ELF-1 (cell line): Measurements from ENCODE around the gene IFNB1.

Source experiments
- DNase-seq: peaks from one replicate; pipeline ENCODE4 v3.0.0-alpha.2; 2016; ENCODE audit warnings: low read depth, low spot score

IFNB1 gene

DNA sequence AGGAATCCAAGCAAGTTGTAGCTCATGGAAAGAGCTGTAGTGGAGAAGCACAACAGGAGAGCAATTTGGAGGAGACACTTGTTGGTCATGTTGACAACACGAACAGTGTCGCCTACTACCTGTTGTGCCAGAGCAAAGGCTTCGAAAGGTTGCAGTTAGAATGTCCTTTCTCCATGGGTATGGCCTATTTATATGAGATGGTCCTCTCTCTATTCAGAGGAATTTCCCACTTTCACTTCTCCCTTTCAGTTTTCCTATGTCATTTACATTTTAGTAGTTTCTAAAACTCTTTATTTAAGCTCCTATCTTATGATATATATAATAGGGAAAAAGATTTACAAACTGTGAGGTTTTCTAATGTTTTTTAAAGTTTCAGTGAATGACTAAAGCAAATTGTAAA is at the start of gene IFNB1:
IFNB1 (minus strand) TSS at position 162 of the 400 bp plus-strand sequence; CDS start at position 89, 73 bp downstream.
- DNase-seq: no peak

- DNase-seq: no peak
These were observed 44.0 kb upstream of the IFNB1 start for GRCh38 chr9:21121595-21122251.

- no peak for DNase-seq
These were observed 43.3 kb upstream of the IFNB1 start for GRCh38 chr9:21121079-21121478.

GRCh38 chr9:21119093-21119770 is 41.5 kb upstream of the IFNB1 start:
- no peak for DNase-seq

DNA sequence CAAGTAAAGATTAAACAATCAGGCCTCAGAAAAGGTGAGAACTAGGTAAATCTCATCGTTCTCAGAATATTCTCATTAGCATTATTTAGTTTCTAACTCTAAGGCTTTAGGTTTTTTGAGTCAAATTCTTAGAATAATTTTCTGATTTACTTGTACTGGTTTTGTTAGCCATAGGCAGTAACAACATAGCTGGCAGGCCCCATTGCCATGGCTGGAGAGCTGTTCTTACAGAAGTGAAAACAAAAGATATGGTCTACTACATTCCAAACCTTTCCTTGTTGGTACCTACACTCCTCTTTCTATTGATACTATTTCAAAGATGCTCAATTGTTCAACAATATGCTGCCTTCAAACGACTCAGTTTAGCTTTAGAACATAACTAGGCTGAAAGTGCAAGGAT is 36.6 kb upstream of the IFNB1 start:
- no peak for DNase-seq

DNA sequence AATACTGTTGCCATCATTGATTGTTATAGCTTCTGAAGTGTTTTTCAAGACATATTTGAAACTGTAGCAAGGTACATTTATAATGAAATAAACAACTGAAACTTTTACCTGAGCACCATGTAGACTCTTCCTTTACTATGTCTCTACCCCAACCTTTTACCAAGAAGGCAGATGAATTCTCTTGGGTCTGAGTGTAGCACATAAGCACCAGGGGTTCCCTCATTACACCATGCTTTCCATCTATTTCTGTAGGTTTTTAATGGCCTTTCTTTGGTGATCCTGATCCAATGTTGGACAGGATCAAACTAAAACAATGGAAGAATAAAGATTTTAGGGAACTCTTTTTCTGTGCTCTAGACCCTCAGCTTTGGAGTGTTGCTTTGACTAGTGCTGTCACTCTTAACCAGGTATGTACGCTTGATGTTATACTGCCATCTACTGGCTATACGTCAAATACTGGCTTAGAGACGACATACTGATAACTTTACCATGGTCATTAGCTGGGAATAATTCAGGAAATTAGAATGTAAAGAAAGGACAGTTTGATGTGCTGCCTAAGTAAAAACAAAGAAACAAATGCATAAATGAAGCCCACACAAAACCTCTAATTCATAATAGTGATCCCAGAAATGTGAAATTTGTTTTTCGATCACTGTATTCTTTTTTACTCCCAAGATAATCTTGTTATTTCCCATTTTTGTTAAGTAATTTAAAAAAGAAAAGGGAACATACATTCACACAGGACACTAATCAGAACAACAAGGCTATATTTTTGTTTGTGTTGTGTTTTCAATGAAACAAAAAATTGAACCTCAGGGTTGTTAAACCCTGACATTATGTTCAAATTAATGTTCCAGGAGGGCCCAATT is 33.2 kb upstream of the IFNB1 start:
- DNase-seq: peak; percentile 22

DNA sequence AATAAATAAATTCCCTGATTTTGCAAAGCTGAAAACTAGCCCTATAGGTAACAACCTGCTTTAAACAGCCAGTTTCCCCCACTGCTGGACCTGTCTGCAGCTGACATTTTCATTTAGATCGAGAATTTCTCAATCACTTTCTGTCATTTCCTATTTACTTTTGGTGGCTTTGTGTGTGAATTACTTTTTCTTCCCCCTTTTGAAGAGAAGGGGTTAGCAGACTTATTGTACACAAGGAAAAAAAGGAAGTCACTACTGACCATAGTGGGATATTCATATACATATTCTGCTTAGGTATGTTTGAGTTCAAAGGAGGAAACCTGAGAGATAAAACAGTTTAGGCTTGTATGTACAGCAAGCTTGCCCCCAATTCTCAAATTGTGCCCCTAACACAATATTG is 27.0 kb upstream of the IFNB1 start:
- DNase-seq: no peak

DNA sequence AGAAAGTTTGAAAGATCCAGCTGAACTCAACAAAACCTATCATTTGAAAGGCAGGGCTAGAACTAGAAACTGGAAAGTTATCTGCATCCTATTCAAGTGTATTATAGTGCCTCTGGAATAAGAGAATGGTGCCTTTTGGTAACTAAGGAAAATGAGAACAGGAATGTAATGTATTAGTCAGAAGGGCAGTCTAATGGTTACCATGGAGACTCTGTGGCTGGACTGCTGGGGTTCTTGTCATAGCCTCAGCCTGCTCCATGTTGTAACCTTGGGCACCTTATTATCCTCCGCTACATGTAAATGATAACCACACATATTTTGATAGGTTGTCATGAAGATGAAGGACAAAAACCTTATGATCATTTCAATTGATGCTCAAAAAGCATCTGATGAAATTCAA is 24.6 kb upstream of the IFNB1 start:
- no peak for DNase-seq

DNA sequence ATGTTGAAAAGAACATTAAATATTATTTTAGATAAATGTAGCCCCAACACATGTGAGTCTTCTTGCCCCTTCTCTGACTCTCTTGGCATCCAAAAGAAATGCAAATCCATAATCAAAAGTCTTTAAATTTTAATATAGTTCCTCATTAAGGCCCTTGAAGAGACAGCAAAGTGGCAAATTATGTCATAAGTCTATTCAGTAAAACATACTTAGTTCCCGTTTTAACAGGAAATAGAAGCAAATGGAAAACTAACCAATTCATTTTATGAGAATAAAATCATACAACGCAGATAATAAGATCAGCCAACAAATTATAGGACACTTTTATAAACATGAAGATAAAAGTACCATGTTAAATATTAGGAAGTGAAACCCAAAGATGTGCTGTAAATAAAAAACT is 20.1 kb upstream of the IFNB1 start:
- no peak for DNase-seq

GRCh38 chr9:21096901-21097255 is 19.1 kb upstream of the IFNB1 start:
- no peak for DNase-seq

DNA sequence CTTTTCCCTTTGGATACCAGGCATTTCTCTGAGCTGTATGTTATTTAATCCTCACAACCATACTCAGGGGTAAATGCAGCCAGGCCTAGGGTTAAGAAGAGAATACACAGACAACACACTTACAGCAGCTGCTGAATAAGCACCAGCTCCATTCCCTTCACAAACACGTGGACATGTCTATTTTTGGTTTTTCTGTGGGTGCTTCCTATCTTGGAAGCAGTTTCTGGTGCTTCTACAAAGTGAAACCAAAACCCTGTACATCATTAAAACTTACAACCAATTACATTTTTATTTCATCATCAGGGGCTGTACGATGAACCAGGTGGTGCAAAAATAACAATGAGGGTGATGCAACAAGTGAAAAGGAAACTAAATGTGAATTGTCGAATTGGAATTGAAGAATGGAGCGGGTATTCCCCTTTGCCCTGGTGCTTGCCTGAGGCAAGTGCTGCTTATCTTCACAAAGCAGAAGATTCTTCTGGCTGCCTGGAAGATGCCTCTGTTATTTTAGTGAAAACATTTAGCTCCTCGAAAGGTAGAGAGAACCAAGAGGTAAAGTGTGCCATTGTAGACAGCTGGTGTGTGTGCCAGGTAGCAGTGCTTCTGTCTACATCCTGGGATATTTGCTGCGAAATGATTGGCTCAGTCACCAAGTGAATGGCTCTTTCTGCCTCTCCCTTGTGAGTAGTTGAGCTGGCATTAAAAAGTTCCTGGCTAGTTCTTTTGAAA is 18.6 kb upstream of the IFNB1 start:
- DNase-seq: peak; percentile 64

GRCh38 chr9:21095561-21095960 is 17.8 kb upstream of the IFNB1 start:
- peak; percentile 26 for DNase-seq

DNA sequence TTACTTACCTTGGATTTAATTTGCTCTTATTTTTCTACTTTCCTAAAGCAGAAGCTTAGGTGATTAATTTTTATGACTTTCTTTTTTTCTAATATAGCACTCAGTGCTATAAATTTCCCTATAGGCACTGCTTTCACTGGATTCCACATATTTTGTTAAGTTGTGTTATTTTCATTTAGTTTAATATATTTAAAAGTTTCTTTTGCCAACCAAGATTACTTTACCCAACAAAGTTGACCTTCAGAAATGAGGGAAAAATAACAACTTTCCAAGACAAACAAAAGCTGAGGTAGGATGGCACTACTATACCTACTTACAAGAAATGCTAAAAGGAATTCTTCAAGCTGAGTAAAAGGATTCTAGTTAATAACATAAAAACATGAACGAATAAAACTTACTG is 8.8 kb upstream of the IFNB1 start:
- no peak for DNase-seq

- no peak for DNase-seq
These were observed 7.3 kb upstream of the IFNB1 start for GRCh38 chr9:21085005-21085404.

DNA sequence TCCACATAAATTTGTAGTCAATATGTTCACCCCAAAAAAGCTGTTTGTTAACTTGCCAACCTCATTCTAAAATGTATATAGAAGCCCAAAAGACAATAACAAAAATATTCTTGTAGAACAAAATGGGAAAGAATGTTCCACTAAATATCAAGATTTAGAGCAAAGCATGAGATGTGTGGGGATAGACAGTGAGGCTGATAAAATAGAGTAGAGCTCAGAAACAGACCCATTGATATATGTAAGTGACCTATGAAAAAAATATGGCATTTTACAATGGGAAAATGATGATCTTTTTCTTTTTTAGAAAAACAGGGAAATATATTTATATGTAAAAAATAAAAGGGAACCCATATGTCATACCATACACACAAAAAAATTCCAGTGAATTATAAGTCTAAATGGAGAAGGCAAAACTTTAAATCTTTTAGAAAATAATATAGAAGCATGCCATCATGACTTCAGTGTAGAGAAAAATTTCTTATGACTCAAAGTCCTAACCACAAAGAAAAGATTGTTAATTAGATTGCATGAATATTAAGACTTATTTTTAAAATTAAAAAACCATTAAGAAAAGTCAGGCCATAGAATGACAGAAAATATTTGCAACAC is 6.6 kb upstream of the IFNB1 start:
- no peak for DNase-seq

- no peak for DNase-seq
These were observed 4.9 kb upstream of the IFNB1 start for GRCh38 chr9:21082671-21083070.

DNA sequence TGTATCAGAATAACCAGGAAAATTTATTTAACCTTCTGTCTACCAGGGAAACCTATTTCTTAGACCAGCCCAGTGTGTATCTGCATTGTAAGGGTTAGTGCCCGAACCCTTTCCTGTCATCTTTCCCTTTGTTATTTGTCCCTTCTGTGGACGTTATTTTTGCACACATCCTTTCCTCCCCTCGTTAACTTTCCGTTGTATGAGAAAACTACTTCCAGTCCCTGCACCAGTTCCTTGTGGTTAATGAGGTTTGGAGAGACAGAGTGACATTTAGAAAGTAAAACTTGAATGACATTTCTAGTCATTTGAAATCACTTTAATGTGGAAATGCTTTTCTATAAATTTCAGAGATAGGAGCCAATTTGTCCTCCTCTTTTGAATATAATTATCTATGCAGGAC is 4.3 kb upstream of the IFNB1 start:
- DNase-seq: no peak

- no peak for DNase-seq
These were observed 3.7 kb upstream of the IFNB1 start for GRCh38 chr9:21081451-21081850.

GRCh38 chr9:21080793-21081192 is 3.1 kb upstream of the IFNB1 start:
- DNase-seq: no peak

- peak; percentile 22 for DNase-seq
These were observed 960 bp upstream of the IFNB1 start for GRCh38 chr9:21078702-21079101.

DNA sequence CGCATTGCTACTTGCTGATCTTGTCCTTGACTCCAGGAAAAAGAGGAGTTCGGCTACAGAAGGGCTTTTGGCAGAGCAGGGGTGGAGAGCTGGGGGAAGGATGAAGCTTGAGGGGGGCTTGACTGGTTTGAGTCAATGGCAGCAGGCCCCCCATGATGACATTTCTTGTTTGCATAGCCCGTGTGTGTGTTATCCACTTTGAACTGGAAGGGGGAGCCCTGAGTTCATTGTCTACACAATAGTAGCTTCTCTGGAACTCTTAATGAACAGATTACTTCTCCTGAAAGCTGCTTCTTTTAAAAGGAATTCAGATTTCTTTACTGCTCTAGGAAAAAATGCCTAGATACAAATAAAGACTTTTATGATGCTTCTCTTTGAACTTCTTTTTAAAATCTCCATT is 2.3 kb downstream of the IFNB1 start:
- no peak for DNase-seq

GRCh38 chr9:21070906-21071305 is 6.8 kb downstream of the IFNB1 start:
- DNase-seq: no peak
